Measurements from ENCODE around the gene MRPS18A.
A peak's percentile ranks its signal among the peaks of the same experiment; 100 is the strongest.
"Not testable (repeated sequence)": the region's sequence is repeated elsewhere in the genome, so short reads cannot be mapped to it uniquely, and the experiment has no call there.

The MRPS18A gene

GRCh38 chr6:43669050-43669921, 18.3 kb downstream of the MRPS18A start:
- no peak for DNase-seq

GRCh38 chr6:43668151-43669028, 19.2 kb downstream of the MRPS18A start:
- no peak for DNase-seq

- DNase-seq = peak; percentile 71
Measured at GRCh38 chr6:43667245-43668150, 20.1 kb downstream of the MRPS18A start.

- DNase-seq = no peak
Measured at GRCh38 chr6:43666196-43666920, 21.2 kb downstream of the MRPS18A start.

- DNase-seq = no peak
Measured at GRCh38 chr6:43665376-43665775, 22.2 kb downstream of the MRPS18A start.

GRCh38 chr6:43662948-43663347, 24.6 kb downstream of the MRPS18A start:
- not testable (repeated sequence) for DNase-seq

- DNase-seq = no peak
Measured at GRCh38 chr6:43658161-43658560, 29.4 kb downstream of the MRPS18A start.

- no peak for DNase-seq
Measured at GRCh38 chr6:43657221-43657802, 30.3 kb downstream of the MRPS18A start.

GRCh38 chr6:43652822-43653221, 34.8 kb downstream of the MRPS18A start:
- DNase-seq = not testable (repeated sequence)

- no peak for DNase-seq
Measured at GRCh38 chr6:43648248-43648647, 39.3 kb downstream of the MRPS18A start.

- no peak for DNase-seq
Measured at GRCh38 chr6:43647613-43648012, 40.0 kb downstream of the MRPS18A start.

GRCh38 chr6:43645613-43645964, 42.0 kb downstream of the MRPS18A start:
- no peak for DNase-seq

GRCh38 chr6:43644940-43645612, 42.5 kb downstream of the MRPS18A start, which contains the start of gene RSPH9:
TSS of gene RSPH9 (plus strand) at chr6:43645036. CDS start at chr6:43645099, 63 bp downstream.
- DNase-seq = peak; percentile 48

- DNase-seq = no peak
Measured at GRCh38 chr6:43639984-43640800, 47.4 kb downstream of the MRPS18A start.

- DNase-seq = no peak
Measured at GRCh38 chr6:43636308-43636659, 51.3 kb downstream of the MRPS18A start.

GRCh38 chr6:43635387-43636307, 51.9 kb downstream of the MRPS18A start, which contains the start of gene MAD2L1BP:
TSS of gene MAD2L1BP (plus strand) at chr6:43635840. CDS start at chr6:43635876, 36 bp downstream.
- peak; percentile 80 for DNase-seq

- no peak for DNase-seq
Measured at GRCh38 chr6:43634702-43635303, 52.8 kb downstream of the MRPS18A start.

- not testable (repeated sequence) for DNase-seq
Measured at GRCh38 chr6:43633002-43633401, 54.6 kb downstream of the MRPS18A start.
